GM13977 (cell line): ENCODE data around the gene ARHGEF10L.

Source experiments
- DNase-seq: peaks from one replicate; pipeline ENCODE4 v3.0.0; 2012; ENCODE audit warnings: low spot score
- in situ Hi-C: fragments of 300-500 bp; cut with MboI; formaldehyde crosslinking; loops from one replicate; pipeline ENCODE4 v1.12.0; 2022; ENCODE audit warnings: low sequenced_read_pairs, low pct_unique_long_range_greater_than_20kb, mixed read lengths, inconsistent platforms; ENCODE audit not compliant: unreplicated experiment
- TF ChIP-seq, protein P1 (sequence below): IDR thresholded peaks from 2 replicates; pipeline ENCODE4 v1.5.1; 2012; ENCODE audit warnings: mild to moderate bottlenecking, control low read depth; ENCODE audit not compliant: insufficient read depth; ENCODE audit errors: extremely low read depth, missing control alignments

ARHGEF10L gene

GRCh38 chr1:17585266-17585987, 45.9 kb downstream of the ARHGEF10L start:
- TF ChIP-seq, protein P1, sequence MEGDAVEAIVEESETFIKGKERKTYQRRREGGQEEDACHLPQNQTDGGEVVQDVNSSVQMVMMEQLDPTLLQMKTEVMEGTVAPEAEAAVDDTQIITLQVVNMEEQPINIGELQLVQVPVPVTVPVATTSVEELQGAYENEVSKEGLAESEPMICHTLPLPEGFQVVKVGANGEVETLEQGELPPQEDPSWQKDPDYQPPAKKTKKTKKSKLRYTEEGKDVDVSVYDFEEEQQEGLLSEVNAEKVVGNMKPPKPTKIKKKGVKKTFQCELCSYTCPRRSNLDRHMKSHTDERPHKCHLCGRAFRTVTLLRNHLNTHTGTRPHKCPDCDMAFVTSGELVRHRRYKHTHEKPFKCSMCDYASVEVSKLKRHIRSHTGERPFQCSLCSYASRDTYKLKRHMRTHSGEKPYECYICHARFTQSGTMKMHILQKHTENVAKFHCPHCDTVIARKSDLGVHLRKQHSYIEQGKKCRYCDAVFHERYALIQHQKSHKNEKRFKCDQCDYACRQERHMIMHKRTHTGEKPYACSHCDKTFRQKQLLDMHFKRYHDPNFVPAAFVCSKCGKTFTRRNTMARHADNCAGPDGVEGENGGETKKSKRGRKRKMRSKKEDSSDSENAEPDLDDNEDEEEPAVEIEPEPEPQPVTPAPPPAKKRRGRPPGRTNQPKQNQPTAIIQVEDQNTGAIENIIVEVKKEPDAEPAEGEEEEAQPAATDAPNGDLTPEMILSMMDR: no peak
- in situ Hi-C loops: no loop called here
- DNase-seq: no peak

DNA sequence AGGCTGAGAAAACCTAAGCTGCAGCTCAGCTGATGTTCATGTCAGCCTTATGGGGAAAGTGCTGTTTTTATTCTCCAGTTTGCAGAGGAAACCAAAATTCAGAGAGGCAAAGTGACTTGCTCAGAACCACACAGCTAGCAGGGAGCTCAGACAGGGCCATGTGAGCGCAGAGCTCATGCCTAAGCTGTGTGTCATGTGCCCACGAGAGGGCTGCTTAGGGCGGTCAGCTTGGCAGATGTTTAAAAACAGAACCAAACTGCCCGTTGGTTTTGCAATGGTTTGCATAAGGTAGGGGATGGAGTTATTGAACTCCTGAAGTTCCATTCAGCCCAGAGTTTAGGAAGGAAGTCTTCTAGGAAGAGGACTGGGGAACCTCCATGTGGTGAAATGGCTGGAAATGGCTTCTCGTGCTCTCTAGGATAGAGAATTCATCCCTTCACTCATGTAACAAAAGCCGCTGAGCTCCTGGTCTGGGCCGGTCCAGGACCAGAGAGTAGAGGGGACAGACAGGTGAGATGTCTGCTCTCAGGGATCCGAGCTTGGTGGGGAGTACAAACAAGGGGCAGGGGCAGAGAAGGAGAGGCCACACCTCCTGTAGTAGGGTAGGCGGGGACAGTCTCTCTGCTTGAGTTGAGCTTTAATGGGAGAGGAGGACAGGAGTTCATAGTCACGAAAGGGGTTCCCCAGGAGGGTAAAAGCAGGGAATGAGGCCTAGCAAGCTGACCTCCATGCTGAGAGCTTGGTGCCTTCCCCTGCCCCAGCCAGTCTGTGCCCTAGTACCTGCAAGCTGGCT, 46.9 kb downstream of the ARHGEF10L start:
- DNase-seq: no peak
- TF ChIP-seq, protein P1: no peak
- in situ Hi-C loops: no loop called here

DNA sequence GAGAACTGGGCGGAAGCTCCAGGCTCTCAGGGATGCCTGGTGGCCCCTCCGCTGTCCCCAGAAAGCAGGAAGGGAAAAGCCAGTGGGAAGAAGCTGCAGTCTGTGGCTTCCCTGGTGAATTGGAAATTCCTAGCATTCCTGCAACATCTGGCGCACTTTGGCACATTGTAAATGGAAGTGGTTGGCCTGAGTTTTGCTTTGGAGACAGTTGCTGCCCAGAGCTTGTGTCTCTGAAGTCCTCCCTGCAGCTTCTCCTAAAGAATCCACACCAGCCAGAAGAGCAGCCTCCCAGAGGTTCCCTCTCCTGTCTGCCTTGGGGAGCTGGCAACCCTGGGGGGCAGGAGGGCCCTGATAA, 48.2 kb downstream of the ARHGEF10L start:
- TF ChIP-seq, protein P1: no peak
- no peak for DNase-seq
- in situ Hi-C loops: no loop called here

- DNase-seq: no peak
- in situ Hi-C loops: no loop called here
- TF ChIP-seq, protein P1: no peak
Measured at GRCh38 chr1:17588048-17588871, 48.8 kb downstream of the ARHGEF10L start.

- in situ Hi-C loops: no loop called here
- TF ChIP-seq, protein P1: no peak
- DNase-seq: no peak
Measured at GRCh38 chr1:17591814-17592430, 52.4 kb downstream of the ARHGEF10L start.

DNA sequence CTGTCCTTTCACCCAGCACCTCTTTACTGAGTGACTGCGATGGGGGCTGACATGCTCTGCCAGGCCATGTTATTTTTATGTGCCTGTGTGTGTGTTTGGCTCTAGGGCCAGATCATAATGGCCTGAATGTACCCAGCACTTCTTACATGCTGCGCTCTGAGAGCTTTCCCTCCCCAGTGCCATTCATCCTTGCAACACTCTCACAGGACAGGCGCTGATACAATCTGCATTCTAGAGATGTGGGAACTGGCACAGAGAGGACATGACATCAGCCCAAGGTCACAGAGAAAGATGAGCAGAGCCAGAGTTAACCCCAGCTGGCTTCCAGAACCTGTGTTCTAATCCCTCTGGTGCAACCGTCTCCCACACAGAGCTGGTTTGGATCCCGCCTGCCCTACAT, 54.5 kb downstream of the ARHGEF10L start:
- TF ChIP-seq, protein P1: no peak
- no peak for DNase-seq
- in situ Hi-C loops: no loop called here
